Smooth muscle cell of the brain vasculature (primary cell): ENCODE data around the gene CDH20.

Experiments used
- DNase-seq: peaks from one replicate; pipeline ENCODE4 v3.0.0-alpha.2; 2012; ENCODE audit warnings: low read depth, low spot score

CDH20 gene

GRCh38 chr18:61426492-61427053, 93.3 kb downstream of the CDH20 start:
- DNase-seq: no peak

- no peak for DNase-seq
Measured at GRCh38 chr18:61428266-61428665, 95.0 kb downstream of the CDH20 start.

- DNase-seq: no peak
Measured at GRCh38 chr18:61432590-61432989, 99.4 kb downstream of the CDH20 start.

- DNase-seq: no peak
Measured at GRCh38 chr18:61435064-61435652, 101.9 kb downstream of the CDH20 start.

GRCh38 chr18:61443081-61443725, 110.0 kb downstream of the CDH20 start:
- DNase-seq: no peak

- no peak for DNase-seq
Measured at GRCh38 chr18:61448316-61448715, 115.1 kb downstream of the CDH20 start.

- DNase-seq: peak; percentile 28
Measured at GRCh38 chr18:61459896-61460648, 126.8 kb downstream of the CDH20 start.

- no peak for DNase-seq
Measured at GRCh38 chr18:61464551-61465142, 131.4 kb downstream of the CDH20 start.

GRCh38 chr18:61466736-61467135, 133.5 kb downstream of the CDH20 start:
- no peak for DNase-seq

- DNase-seq: no peak
Measured at GRCh38 chr18:61470031-61470674, 136.9 kb downstream of the CDH20 start.

GRCh38 chr18:61471541-61471940, 138.3 kb downstream of the CDH20 start:
- no peak for DNase-seq

- DNase-seq: no peak
Measured at GRCh38 chr18:61471942-61472341, 138.7 kb downstream of the CDH20 start.

- DNase-seq: no peak
Measured at GRCh38 chr18:61474341-61474740, 141.1 kb downstream of the CDH20 start.

- DNase-seq: no peak
Measured at GRCh38 chr18:61474918-61475317, 141.7 kb downstream of the CDH20 start.

GRCh38 chr18:61475931-61476330, 142.7 kb downstream of the CDH20 start:
- DNase-seq: no peak

- DNase-seq: no peak
Measured at GRCh38 chr18:61489334-61489733, 156.1 kb downstream of the CDH20 start.

- no peak for DNase-seq
Measured at GRCh38 chr18:61496374-61496773, 163.1 kb downstream of the CDH20 start.

GRCh38 chr18:61497422-61497821, 164.2 kb downstream of the CDH20 start:
- DNase-seq: no peak

GRCh38 chr18:61502472-61502871, 169.2 kb downstream of the CDH20 start:
- peak; percentile 51 for DNase-seq

- no peak for DNase-seq
Measured at GRCh38 chr18:61503688-61504087, 170.5 kb downstream of the CDH20 start.

GRCh38 chr18:61528961-61529360, 195.7 kb downstream of the CDH20 start:
- DNase-seq: no peak

- no peak for DNase-seq
Measured at GRCh38 chr18:61530681-61531080, 197.5 kb downstream of the CDH20 start.
